Skeletal muscle tissue (tissue), 4 donors: ENCODE results near the gene RPS6KB2. TPM values are rescaled to one million over a fixed set of nuclear protein-coding genes. Genes with fewer than 3 reads are reported as not detected.
"Not testable (repeated sequence)": the region's sequence is repeated elsewhere in the genome, so short reads cannot be mapped to it uniquely, and the experiment has no call there.

ENCODE experiments used
- H3K27ac ChIP-seq: one replicate; pipeline ENCODE4 v1.7.0; 2013; ENCODE audit warnings: mild to moderate bottlenecking, low read depth, low read length, inconsistent platforms
- H3K27me3 ChIP-seq, 3 donors: one replicate each; pipeline ENCODE4 v1.7.0; 2013; ENCODE audit warnings: low read length in 3 of 3; ENCODE audit not compliant: control insufficient read depth in 3 of 3, insufficient read depth in 3 of 3
- H3K36me3 ChIP-seq, 3 donors: one replicate each; pipeline ENCODE4 v1.7.0; 2013; ENCODE audit warnings: low read length in 3 of 3; ENCODE audit not compliant: control insufficient read depth in 3 of 3, insufficient read depth in 3 of 3
- H3K4me1 ChIP-seq, 3 donors: one replicate each; pipeline ENCODE4 v1.7.0; 2013; ENCODE audit warnings: low read length in 3 of 3, mild to moderate bottlenecking in 3 of 3; ENCODE audit not compliant: control insufficient read depth in 3 of 3, insufficient read depth in 3 of 3
- H3K4me3 ChIP-seq, 3 donors: one replicate each; pipeline ENCODE4 v1.7.0; 2013; ENCODE audit warnings: low read length in 3 of 3
- H3K9ac ChIP-seq, 3 donors: one replicate each; pipeline ENCODE4 v1.7.0; 2013; ENCODE audit warnings: low read length in 3 of 3, mild to moderate bottlenecking in 3 of 3, moderate library complexity in 2 of 3, low read depth in 1 of 3
- H3K9me3 ChIP-seq, 3 donors: one replicate each; pipeline ENCODE4 v1.7.0; 2013; ENCODE audit warnings: low read length in 3 of 3; ENCODE audit not compliant: control insufficient read depth in 3 of 3
- total RNA-seq: library from RNA; depleted of rRNA; stranded (reverse); fragments of >200 nt; gene quantifications from one replicate; pipeline ENCODE4 v1.2.3, GENCODE V29; 2014
- donor health status: Osteomylitis.

Gene RPS6KB2
- total RNA-seq, 1 donor from 2014 or later: 23.5 TPM

GRCh38 chr11:67427364-67427859 is 882 bp upstream of the RPS6KB2 start:
- H3K9ac ChIP-seq: peak overlapping the region; percentile 97 to 99 (median 98)

GRCh38 chr11:67429038-67429668 is 859 bp downstream of the RPS6KB2 start:
- peaks cover 35 to 51% (median 42%) of the 10 kb centered on the region in 3 donors for H3K36me3 ChIP-seq
- peak overlapping the region; percentile 97 to 99 (median 98) for H3K9ac ChIP-seq
- no peaks in the 10 kb centered on the region for H3K27me3 ChIP-seq
- H3K4me1 ChIP-seq: peaks cover 15 to 26% (median 16%) of the 10 kb centered on the region in 3 donors
- peak overlapping the region; percentile 93 to 94 (median 94) for H3K4me3 ChIP-seq
- no peaks in the 10 kb centered on the region for H3K9me3 ChIP-seq
- peak overlapping the region; percentile 90 for H3K27ac ChIP-seq

More at GRCh38 chr11:67427364-67427859, 882 bp upstream of the RPS6KB2 start:
- H3K4me1 ChIP-seq: peaks cover 15 to 31% (median 16%) of the 10 kb centered on the region in 3 donors
- H3K27ac ChIP-seq: peak overlapping the region; percentile 90
- H3K36me3 ChIP-seq: peaks cover 18 to 42% (median 33%) of the 10 kb centered on the region in 3 donors
- H3K4me3 ChIP-seq: peak overlapping the region; percentile 93 to 94 (median 94)
- not testable (repeated sequence) for H3K27me3 ChIP-seq, H3K9me3 ChIP-seq

GRCh38 chr11:67429722-67430121 is 1.4 kb downstream of the RPS6KB2 start:
- Histone ChIP-seq H3K4me1 (peaks cover 15 to 26% (median 16%) of the 10 kb centered on the region in 3 donors), H3K36me3 (peaks cover 41 to 53% (median 43%) of the 10 kb centered on the region in 3 donors), H3K9ac (peak overlapping the region; percentile 97 to 99 (median 98)), H3K4me3 (peak overlapping the region; percentile 93 to 94 (median 94)), H3K9me3 (no peaks in the 10 kb centered on the region), H3K27ac (no peak overlapping the region), H3K27me3 (no peaks in the 10 kb centered on the region)

- Histone ChIP-seq H3K9me3 (no peaks in the 10 kb centered on the region), H3K36me3 (peaks cover 42 to 61% (median 52%) of the 10 kb centered on the region in 3 donors), H3K9ac (no peak overlapping the region), H3K27ac (no peak overlapping the region), H3K4me1 (peaks cover 15 to 29% (median 18%) of the 10 kb centered on the region in 3 donors), H3K27me3 (no peaks in the 10 kb centered on the region), H3K4me3 (no peak overlapping the region)
These were observed 3.3 kb downstream of the RPS6KB2 start for GRCh38 chr11:67431346-67432249.

- no peak overlapping the region for H3K9ac ChIP-seq
- no peak overlapping the region for H3K4me3 ChIP-seq
- H3K27ac ChIP-seq: no peak overlapping the region
- no peaks in the 10 kb centered on the region for H3K27me3 ChIP-seq
- peaks cover 12 to 29% (median 16%) of the 10 kb centered on the region in 3 donors for H3K4me1 ChIP-seq
- no peaks in the 10 kb centered on the region for H3K9me3 ChIP-seq
- peaks cover 42 to 61% (median 52%) of the 10 kb centered on the region in 3 donors for H3K36me3 ChIP-seq
These were observed 4.5 kb downstream of the RPS6KB2 start for GRCh38 chr11:67432655-67433349.

GRCh38 chr11:67433536-67434394 is 5.5 kb downstream of the RPS6KB2 start:
- Histone ChIP-seq H3K27ac (no peak overlapping the region), H3K4me1 (peaks cover 9 to 25% (median 14%) of the 10 kb centered on the region in 3 donors), H3K4me3 (no peak overlapping the region), H3K9ac (no peak overlapping the region), H3K27me3 (no peaks in the 10 kb centered on the region), H3K36me3 (peaks cover 42 to 63% (median 52%) of the 10 kb centered on the region in 3 donors), H3K9me3 (no peaks in the 10 kb centered on the region)

GRCh38 chr11:67434395-67434881 is 6.1 kb downstream of the RPS6KB2 start:
- Histone ChIP-seq H3K36me3 (peaks cover 42 to 60% (median 53%) of the 10 kb centered on the region in 3 donors), H3K4me1 (peaks cover 4 to 25% (median 13%) of the 10 kb centered on the region in 3 donors), H3K9ac (no peak overlapping the region), H3K4me3 (no peak overlapping the region), H3K27ac (no peak overlapping the region), H3K9me3 (no peaks in the 10 kb centered on the region), H3K27me3 (no peaks in the 10 kb centered on the region)

- Histone ChIP-seq H3K27ac (peak overlapping the region; percentile 19), H3K9me3 (no peaks in the 10 kb centered on the region), H3K36me3 (peaks cover 42 to 57% (median 52%) of the 10 kb centered on the region in 3 donors), H3K4me3 (no peak overlapping the region), H3K27me3 (no peaks in the 10 kb centered on the region), H3K4me1 (peaks cover 7 to 24% (median 16%) of the 10 kb centered on the region in 3 donors), H3K9ac (peak overlapping the region in 1 of 3 donors; percentile 45)
These were observed 6.9 kb downstream of the RPS6KB2 start for GRCh38 chr11:67435031-67435726.
